Cardiac septum (tissue), 1 donor: Measurements from ENCODE around the gene ROR1. TPM values are rescaled to one million over a fixed set of nuclear protein-coding genes. Genes with fewer than 3 reads are reported as not detected.

Source experiments
- DNase-seq: peaks from one replicate; pipeline ENCODE4 v3.0.0-alpha.2; 2020; ENCODE audit warnings: low spot score
- intact Hi-C: fragments of 100-400 bp; cut with DNase I; formaldehyde crosslinking; loops from one replicate; pipeline ENCODE4 v1.14.0; 2022
- total RNA-seq: library from RNA; stranded (reverse); fragmentation: NEBNext Ultra II Directional; extraction: Animal tissue kit (Norgen Biotek cat#: 25700); gene quantifications from one replicate; pipeline ENCODE4 v1.2.1, GENCODE V29; 2021
- donor health status: DM: no; HTN: no; CAD: no.

ROR1 gene
- total RNA-seq, 1 donor from 2014 or later = 34.8 TPM

- DNase-seq = no peak
- intact Hi-C loops = loop anchor here (5.0 kb wide), 1 partner anchor 67 kb away; no protein-coding TSS in a partner anchor
These were observed 201.1 kb downstream of the ROR1 start for GRCh38 chr1:63974966-63975365.

GRCh38 chr1:63975481-63975880, 201.7 kb downstream of the ROR1 start:
- DNase-seq = no peak
- intact Hi-C loops = no loop called here

GRCh38 chr1:63976006-63976405, 202.2 kb downstream of the ROR1 start:
- intact Hi-C loops = no loop called here
- no peak for DNase-seq

GRCh38 chr1:63977466-63977865, 203.6 kb downstream of the ROR1 start:
- no peak for DNase-seq
- intact Hi-C loops = no loop called here

- no peak for DNase-seq
- intact Hi-C loops = no loop called here
These were observed 207.1 kb downstream of the ROR1 start for GRCh38 chr1:63980740-63981407.

GRCh38 chr1:63981408-63981773, 207.6 kb downstream of the ROR1 start:
- intact Hi-C loops = no loop called here
- DNase-seq = no peak

- DNase-seq = no peak
- intact Hi-C loops = no loop called here
These were observed 208.4 kb downstream of the ROR1 start for GRCh38 chr1:63982201-63982600.

- intact Hi-C loops = no loop called here
- DNase-seq = no peak
These were observed 209.8 kb downstream of the ROR1 start for GRCh38 chr1:63983391-63984256.

- no peak for DNase-seq
- intact Hi-C loops = no loop called here
These were observed 210.6 kb downstream of the ROR1 start for GRCh38 chr1:63984257-63984929.

- intact Hi-C loops = no loop called here
- no peak for DNase-seq
These were observed 211.1 kb downstream of the ROR1 start for GRCh38 chr1:63984930-63985290.

GRCh38 chr1:63987014-63987627, 213.3 kb downstream of the ROR1 start:
- DNase-seq = no peak
- intact Hi-C loops = no loop called here

GRCh38 chr1:63987628-63988024, 213.8 kb downstream of the ROR1 start:
- intact Hi-C loops = no loop called here
- no peak for DNase-seq

GRCh38 chr1:63988941-63989340, 215.1 kb downstream of the ROR1 start:
- no peak for DNase-seq
- intact Hi-C loops = no loop called here

- intact Hi-C loops = no loop called here
- no peak for DNase-seq
These were observed 217.9 kb downstream of the ROR1 start for GRCh38 chr1:63991685-63992084.

GRCh38 chr1:64000021-64000420, 226.2 kb downstream of the ROR1 start:
- intact Hi-C loops = no loop called here
- no peak for DNase-seq

- no peak for DNase-seq
- intact Hi-C loops = no loop called here
These were observed 227.2 kb downstream of the ROR1 start for GRCh38 chr1:64001038-64001437.

GRCh38 chr1:64004451-64005025, 230.7 kb downstream of the ROR1 start:
- DNase-seq = no peak
- intact Hi-C loops = no loop called here

GRCh38 chr1:64005801-64006200, 232.0 kb downstream of the ROR1 start:
- DNase-seq = no peak
- intact Hi-C loops = no loop called here

GRCh38 chr1:64006276-64007051, 232.6 kb downstream of the ROR1 start:
- intact Hi-C loops = no loop called here
- DNase-seq = no peak
